Measurements from ENCODE around the gene LRRC27. TPM values are rescaled to one million over a fixed set of nuclear protein-coding genes. Genes with fewer than 3 reads are reported as not detected.

LRRC27 gene
- total RNA-seq, 1 donor from 2014 or later, result 3.2 TPM

- ATAC-seq (no peak), DNase-seq (peak; percentile 26)
- intact Hi-C loops (cut with micrococcal nuclease), result no loop called here
These were observed 72.3 kb downstream of the LRRC27 start for GRCh38 chr10:132404169-132404880.

GRCh38 chr10:132404911-132405462, 73.0 kb downstream of the LRRC27 start:
- ATAC-seq (no peak), DNase-seq (peak; percentile 19)
- intact Hi-C loops (cut with micrococcal nuclease), result no loop called here

- ATAC-seq (no peak), DNase-seq (peak; percentile 26)
- intact Hi-C loops (cut with micrococcal nuclease), result no loop called here
These were observed 73.5 kb downstream of the LRRC27 start for GRCh38 chr10:132405463-132405991.

GRCh38 chr10:132406181-132406580, 74.2 kb downstream of the LRRC27 start:
- ATAC-seq, result no peak
- intact Hi-C loops (cut with micrococcal nuclease), result no loop called here
- peak; percentile 18 for DNase-seq

- peak; percentile 16 for DNase-seq
- intact Hi-C loops (cut with micrococcal nuclease), result no loop called here
- no peak for ATAC-seq
These were observed 74.8 kb downstream of the LRRC27 start for GRCh38 chr10:132406750-132407149.

GRCh38 chr10:132407243-132407746, 75.3 kb downstream of the LRRC27 start:
- ATAC-seq, result peak; percentile 82
- DNase-seq, result peak; percentile 84
- intact Hi-C loops (cut with micrococcal nuclease), result no loop called here

GRCh38 chr10:132407846-132408278, 75.9 kb downstream of the LRRC27 start:
- intact Hi-C loops (cut with micrococcal nuclease), result no loop called here
- DNase-seq (no peak), ATAC-seq (peak; percentile 60)

GRCh38 chr10:132408367-132408781, 76.4 kb downstream of the LRRC27 start:
- ATAC-seq, result peak; percentile 25
- no peak for DNase-seq
- intact Hi-C loops (cut with micrococcal nuclease), result no loop called here

- ATAC-seq (peak; percentile 11), DNase-seq (no peak)
- intact Hi-C loops (cut with micrococcal nuclease), result no loop called here
These were observed 77.1 kb downstream of the LRRC27 start for GRCh38 chr10:132408823-132409666.

GRCh38 chr10:132409667-132410028, 77.7 kb downstream of the LRRC27 start:
- DNase-seq (no peak), ATAC-seq (no peak)
- intact Hi-C loops (cut with micrococcal nuclease), result no loop called here

- intact Hi-C loops (cut with micrococcal nuclease), result no loop called here
- peak; percentile 33 for DNase-seq
- no peak for ATAC-seq
These were observed 78.2 kb downstream of the LRRC27 start for GRCh38 chr10:132410056-132410778.

GRCh38 chr10:132410779-132411532, 79.0 kb downstream of the LRRC27 start:
- intact Hi-C loops (cut with micrococcal nuclease), result no loop called here
- no peak for DNase-seq
- no peak for ATAC-seq

- peak; percentile 60 for DNase-seq
These were observed 79.7 kb downstream of the LRRC27 start for GRCh38 chr10:132411561-132412253.

GRCh38 chr10:132412316-132413192, 80.6 kb downstream of the LRRC27 start:
- DNase-seq (peak; percentile 41), ATAC-seq (no peak)
- intact Hi-C loops (cut with micrococcal nuclease), result no loop called here

More at GRCh38 chr10:132411561-132412253, 79.7 kb downstream of the LRRC27 start:
- intact Hi-C loops (cut with micrococcal nuclease), result no loop called here
- no peak for ATAC-seq

GRCh38 chr10:132413226-132414205, 81.5 kb downstream of the LRRC27 start:
- ATAC-seq, result no peak
- intact Hi-C loops (cut with micrococcal nuclease), result no loop called here

More at GRCh38 chr10:132413226-132414205, 81.5 kb downstream of the LRRC27 start:
- DNase-seq, result peak; percentile 23
